ENCODE results near the gene HSPH1.
A peak's percentile ranks its signal among the peaks of the same experiment; 100 is the strongest.

The HSPH1 gene

GRCh38 chr13:31150315-31150985 is 11.3 kb downstream of the HSPH1 start:
- no peak overlapping the region for H3K27ac ChIP-seq
- peaks cover 0 to 100% (median 62%) of the 10 kb centered on the region in 11 experiments; a peak in 17 of 22 replicates for H4K20me1 ChIP-seq
- no peaks in the 10 kb centered on the region for H3K9me3 ChIP-seq (replicated peaks in 1 of 11)
- no peak overlapping the region for H3K4me2 ChIP-seq
- TF ChIP-seq Cebpa-rat (IDR thresholded peaks at IDR 0.05): no peak
- H3K4me3 ChIP-seq: no peak overlapping the region
- peaks cover 97 to 100% (median 100%) of the 10 kb centered on the region in 11 experiments for H3K36me3 ChIP-seq
- no peaks in the 10 kb centered on the region for H3K27me3 ChIP-seq
- peaks cover 0 to 5% (median 0%) of the 10 kb centered on the region in 10 experiments; a peak in 3 of 20 replicates for H3K4me1 ChIP-seq
- no peak overlapping the region for H3K9ac ChIP-seq

GRCh38 chr13:31149604-31150003 is 12.1 kb downstream of the HSPH1 start:
- peaks cover 99 to 100% (median 100%) of the 10 kb centered on the region in 11 experiments for H3K36me3 ChIP-seq
- peaks cover 0 to under 1% (median 0%) of the 10 kb centered on the region in 10 experiments; a peak in 2 of 20 replicates for H3K4me1 ChIP-seq

GRCh38 chr13:31145417-31145816 is 16.3 kb downstream of the HSPH1 start:
- H3K27me3 ChIP-seq: no peaks in the 10 kb centered on the region
- no peaks in the 10 kb centered on the region for H3K4me1 ChIP-seq
- H3K4me3 ChIP-seq: no peak overlapping the region
- H3K9me3 ChIP-seq (replicated peaks in 1 of 11): no peaks in the 10 kb centered on the region
- peaks cover 0 to 100% (median 77%) of the 10 kb centered on the region in 11 experiments; a peak in 17 of 22 replicates for H4K20me1 ChIP-seq
- H3K36me3 ChIP-seq: peaks cover 99 to 100% (median 100%) of the 10 kb centered on the region in 11 experiments
- no peak overlapping the region for H3K4me2 ChIP-seq
- TF ChIP-seq Cebpa-rat (IDR thresholded peaks at IDR 0.05): no peak
- no peak overlapping the region for H3K9ac ChIP-seq
- no peak overlapping the region for H3K27ac ChIP-seq

More at GRCh38 chr13:31149604-31150003, 12.1 kb downstream of the HSPH1 start:
- Histone ChIP-seq H3K4me2 (no peak overlapping the region), H3K9me3 (replicated peaks in 1 of 11) (no peaks in the 10 kb centered on the region), H3K4me3 (no peak overlapping the region), H3K9ac (no peak overlapping the region), H3K27ac (no peak overlapping the region), H3K27me3 (no peaks in the 10 kb centered on the region), H4K20me1 (peaks cover 0 to 100% (median 64%) of the 10 kb centered on the region in 11 experiments; a peak in 17 of 22 replicates)
- no peak for TF ChIP-seq Cebpa-rat (IDR thresholded peaks at IDR 0.05)

GRCh38 chr13:31138515-31138914 is 23.2 kb downstream of the HSPH1 start:
- Histone ChIP-seq H3K9ac (no peak overlapping the region), H3K27me3 (no peaks in the 10 kb centered on the region), H4K20me1 (peaks cover 0 to 90% (median 28%) of the 10 kb centered on the region in 11 experiments; a peak in 16 of 22 replicates), H3K4me3 (no peak overlapping the region), H3K4me1 (no peaks in the 10 kb centered on the region), H3K36me3 (peaks cover 82 to 100% (median 97%) of the 10 kb centered on the region in 11 experiments), H3K4me2 (no peak overlapping the region), H3K27ac (no peak overlapping the region), H3K9me3 (replicated peaks in 1 of 11) (no peaks in the 10 kb centered on the region)
- TF ChIP-seq Cebpa-rat (IDR thresholded peaks at IDR 0.05): no peak

- Histone ChIP-seq H3K27me3 (no peaks in the 10 kb centered on the region), H3K4me3 (no peak overlapping the region), H3K27ac (no peak overlapping the region), H3K9me3 (replicated peaks in 1 of 11) (no peaks in the 10 kb centered on the region), H3K4me1 (peaks cover 0 to 15% (median 12%) of the 10 kb centered on the region in 10 experiments; a peak in 14 of 20 replicates), H3K4me2 (no peak overlapping the region), H3K36me3 (peaks cover 64 to 91% (median 85%) of the 10 kb centered on the region in 11 experiments), H3K9ac (no peak overlapping the region), H4K20me1 (peaks cover 0 to 89% (median 10%) of the 10 kb centered on the region in 11 experiments; a peak in 12 of 22 replicates)
- TF ChIP-seq Cebpa-rat (IDR thresholded peaks at IDR 0.05): no peak
Measured at GRCh38 chr13:31136724-31137123, 25.0 kb downstream of the HSPH1 start.

GRCh38 chr13:31134039-31134711 is 27.5 kb downstream of the HSPH1 start:
- no peak overlapping the region for H3K27ac ChIP-seq
- TF ChIP-seq Cebpa-rat (IDR thresholded peaks at IDR 0.05): no peak
- no peak overlapping the region for H3K4me2 ChIP-seq
- H3K4me1 ChIP-seq: peaks cover 0 to 28% (median 20%) of the 10 kb centered on the region in 10 experiments; a peak in 14 of 20 replicates
- no peak overlapping the region for H3K4me3 ChIP-seq
- H3K9me3 ChIP-seq (replicated peaks in 1 of 11): no peaks in the 10 kb centered on the region
- H3K9ac ChIP-seq: no peak overlapping the region
- no peaks in the 10 kb centered on the region for H3K27me3 ChIP-seq
- H3K36me3 ChIP-seq: peaks cover 38 to 65% (median 59%) of the 10 kb centered on the region in 11 experiments
- peaks cover 0 to 72% (median 5%) of the 10 kb centered on the region in 11 experiments; a peak in 10 of 22 replicates for H4K20me1 ChIP-seq

GRCh38 chr13:31133621-31134020 is 28.1 kb downstream of the HSPH1 start:
- Histone ChIP-seq H4K20me1 (peaks cover 0 to 67% (median 5%) of the 10 kb centered on the region in 11 experiments; a peak in 10 of 22 replicates), H3K9me3 (replicated peaks in 1 of 11) (no peaks in the 10 kb centered on the region), H3K27ac (no peak overlapping the region), H3K4me1 (peaks cover 0 to 33% (median 20%) of the 10 kb centered on the region in 10 experiments; a peak in 14 of 20 replicates), H3K36me3 (peaks cover 33 to 60% (median 54%) of the 10 kb centered on the region in 11 experiments), H3K4me3 (no peak overlapping the region), H3K9ac (no peak overlapping the region), H3K27me3 (no peaks in the 10 kb centered on the region), H3K4me2 (no peak overlapping the region)
- TF ChIP-seq Cebpa-rat (IDR thresholded peaks at IDR 0.05): no peak

GRCh38 chr13:31131470-31131961 is 30.2 kb downstream of the HSPH1 start:
- Histone ChIP-seq H4K20me1 (peaks cover 0 to 49% (median 5%) of the 10 kb centered on the region in 11 experiments; a peak in 8 of 22 replicates), H3K4me1 (peaks cover 0 to 33% (median 20%) of the 10 kb centered on the region in 10 experiments; a peak in 14 of 20 replicates), H3K36me3 (peaks cover 12 to 39% (median 32%) of the 10 kb centered on the region in 11 experiments; a peak in 21 of 22 replicates), H3K27ac (no peak overlapping the region), H3K9me3 (replicated peaks in 1 of 11) (peaks cover 0 to 8% (median 0%) of the 10 kb centered on the region in 11 experiments; a peak in 2 of 22 replicates), H3K4me3 (no peak overlapping the region), H3K9ac (no peak overlapping the region), H3K27me3 (no peaks in the 10 kb centered on the region), H3K4me2 (peak overlapping the region in 8 of 11 experiments; percentile 2 to 66 (median 53); a peak in 13 of 22 replicates)
- no peak for TF ChIP-seq Cebpa-rat (IDR thresholded peaks at IDR 0.05)

- TF ChIP-seq Cebpa-rat (IDR thresholded peaks at IDR 0.05): no peak
- Histone ChIP-seq H4K20me1 (peaks cover 0 to 31% (median 5%) of the 10 kb centered on the region in 11 experiments; a peak in 8 of 22 replicates), H3K27ac (no peak overlapping the region), H3K4me3 (no peak overlapping the region), H3K36me3 (peaks cover 0 to 20% (median 13%) of the 10 kb centered on the region in 11 experiments; a peak in 14 of 22 replicates), H3K9me3 (replicated peaks in 1 of 11) (peaks cover 0 to 8% (median 0%) of the 10 kb centered on the region in 11 experiments; a peak in 2 of 22 replicates), H3K4me1 (peaks cover 0 to 33% (median 20%) of the 10 kb centered on the region in 10 experiments; a peak in 14 of 20 replicates), H3K9ac (no peak overlapping the region), H3K4me2 (no peak overlapping the region), H3K27me3 (no peaks in the 10 kb centered on the region)
Measured at GRCh38 chr13:31129419-31129818, 32.3 kb downstream of the HSPH1 start.

Data from BLaER1 treated with 17β-estradiol and CSF1 and Interleukin-3, amounts not matched to agents 10 nM and 100 nM (cell line).